ENCODE data around the gene PNPLA8.

DNA sequence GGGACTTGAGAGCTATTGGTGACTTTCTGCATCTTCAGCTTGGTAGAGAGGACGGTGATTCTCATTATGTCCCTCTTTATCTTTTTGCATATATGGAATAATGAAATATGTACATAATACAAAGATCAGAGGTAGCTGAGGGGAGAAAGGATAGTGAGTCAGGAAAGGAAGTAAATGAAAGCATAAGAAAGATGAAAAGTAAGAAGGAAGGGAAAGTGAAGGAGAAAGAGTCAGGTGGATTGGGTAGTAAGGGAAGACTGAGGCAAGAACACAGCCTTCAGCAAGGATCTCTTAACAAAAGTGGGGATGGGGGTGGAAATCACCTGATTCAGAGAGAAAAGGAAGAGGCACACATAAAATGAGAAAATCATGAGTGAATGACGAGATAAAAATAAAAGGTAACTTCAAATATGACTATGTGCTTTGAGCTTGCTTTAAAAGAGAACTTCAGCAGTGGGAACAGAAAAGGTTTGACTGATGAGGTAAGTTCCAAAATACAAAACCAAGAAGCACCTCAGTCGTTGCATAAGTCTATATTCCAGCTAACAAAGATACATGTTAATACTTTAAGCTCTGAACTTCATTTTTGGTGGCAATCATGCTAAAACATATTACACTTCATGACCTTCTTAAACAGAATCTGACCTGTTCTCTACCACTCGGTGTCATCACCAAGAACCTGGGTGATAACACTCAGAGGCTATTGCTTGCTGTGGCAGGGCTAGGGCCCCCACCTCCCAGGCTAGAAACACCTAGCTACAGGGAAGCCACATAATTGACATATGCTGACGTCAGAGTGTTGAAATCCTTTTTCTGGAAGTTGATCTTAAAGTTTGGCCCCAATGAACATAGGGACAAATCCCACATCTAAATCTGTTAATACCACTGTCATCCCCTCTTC lies 102.6 kb downstream of the PNPLA8 start:
- no peak for TF ChIP-seq POLR2A (IDR thresholded peaks at IDR 0.05)
- TF ChIP-seq, protein P1, sequence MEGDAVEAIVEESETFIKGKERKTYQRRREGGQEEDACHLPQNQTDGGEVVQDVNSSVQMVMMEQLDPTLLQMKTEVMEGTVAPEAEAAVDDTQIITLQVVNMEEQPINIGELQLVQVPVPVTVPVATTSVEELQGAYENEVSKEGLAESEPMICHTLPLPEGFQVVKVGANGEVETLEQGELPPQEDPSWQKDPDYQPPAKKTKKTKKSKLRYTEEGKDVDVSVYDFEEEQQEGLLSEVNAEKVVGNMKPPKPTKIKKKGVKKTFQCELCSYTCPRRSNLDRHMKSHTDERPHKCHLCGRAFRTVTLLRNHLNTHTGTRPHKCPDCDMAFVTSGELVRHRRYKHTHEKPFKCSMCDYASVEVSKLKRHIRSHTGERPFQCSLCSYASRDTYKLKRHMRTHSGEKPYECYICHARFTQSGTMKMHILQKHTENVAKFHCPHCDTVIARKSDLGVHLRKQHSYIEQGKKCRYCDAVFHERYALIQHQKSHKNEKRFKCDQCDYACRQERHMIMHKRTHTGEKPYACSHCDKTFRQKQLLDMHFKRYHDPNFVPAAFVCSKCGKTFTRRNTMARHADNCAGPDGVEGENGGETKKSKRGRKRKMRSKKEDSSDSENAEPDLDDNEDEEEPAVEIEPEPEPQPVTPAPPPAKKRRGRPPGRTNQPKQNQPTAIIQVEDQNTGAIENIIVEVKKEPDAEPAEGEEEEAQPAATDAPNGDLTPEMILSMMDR (IDR thresholded peaks at IDR 0.05 in 4 of 5, conservative IDR thresholded peaks at IDR 0.05 in 1 of 5): no peak
